HG03520 (cell line): ENCODE measurements around the gene NEK4.
A peak's percentile ranks its signal among the peaks of the same experiment; 100 is the strongest.

Experiments used
- ATAC-seq: cut with Tn5 transposase; IDR thresholded peaks from one replicate; pipeline ENCODE4 v1.9.1; 2021; ENCODE audit warnings: mild to moderate bottlenecking, moderate library complexity; ENCODE audit not compliant: unreplicated experiment

The NEK4 gene

GRCh38 chr3:52770496-52771333 lies at the start of gene NEK4:
NEK4 (minus strand) TSS chr3:52770940; CDS start chr3:52770746, 194 bp downstream.
- ATAC-seq = peak; percentile 90

- ATAC-seq = no peak
Measured at GRCh38 chr3:52819936-52820335, 49.2 kb upstream of the NEK4 start.

- ATAC-seq = no peak
Measured at GRCh38 chr3:52817860-52818259, 47.1 kb upstream of the NEK4 start.

- no peak for ATAC-seq
Measured at GRCh38 chr3:52817221-52817620, 46.5 kb upstream of the NEK4 start.

DNA sequence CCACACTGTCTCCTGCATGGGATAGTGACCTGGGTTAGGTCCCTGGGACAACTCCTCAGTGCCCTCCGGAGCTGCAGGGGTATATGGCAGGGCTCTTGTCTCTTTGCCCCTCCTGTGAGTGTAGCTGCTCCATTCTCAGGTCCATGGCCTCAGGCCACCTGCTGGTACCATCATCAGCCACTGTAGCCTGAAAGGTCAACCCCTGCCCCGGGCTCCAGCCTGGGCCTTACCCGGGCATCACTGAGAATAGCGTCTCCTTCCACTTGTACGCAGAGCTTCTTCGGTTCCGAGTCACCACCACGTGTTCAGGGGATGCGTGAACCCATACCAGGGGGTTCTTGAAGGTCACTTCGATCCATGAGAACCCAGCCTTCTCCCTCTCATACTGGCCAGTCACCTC lies 45.9 kb upstream of the NEK4 start:
- ATAC-seq = no peak

DNA sequence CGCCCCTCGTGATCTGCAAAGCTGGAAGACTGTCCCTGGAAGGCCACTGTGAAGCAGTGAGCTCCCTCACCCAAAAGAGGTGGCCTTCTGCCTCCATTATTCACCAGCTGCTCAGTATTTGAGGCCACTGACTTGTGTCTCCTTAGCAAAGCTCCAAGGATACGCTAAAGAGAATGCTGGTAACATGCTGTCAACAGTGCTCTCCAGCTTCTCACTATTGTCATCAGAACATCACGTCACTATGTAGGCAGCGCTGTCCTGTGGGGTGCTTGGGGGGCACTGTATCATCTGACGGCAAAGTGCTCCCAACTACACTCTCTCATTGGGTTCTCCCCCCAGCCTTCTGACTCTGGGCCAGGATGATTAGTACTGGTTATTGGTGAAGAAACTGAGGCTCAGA lies 45.5 kb upstream of the NEK4 start:
- ATAC-seq = no peak

GRCh38 chr3:52813810-52814209 lies 43.1 kb upstream of the NEK4 start:
- ATAC-seq = no peak

GRCh38 chr3:52811452-52812011 lies 40.8 kb upstream of the NEK4 start:
- ATAC-seq = no peak

GRCh38 chr3:52810923-52811322 lies 40.2 kb upstream of the NEK4 start:
- ATAC-seq = no peak

DNA sequence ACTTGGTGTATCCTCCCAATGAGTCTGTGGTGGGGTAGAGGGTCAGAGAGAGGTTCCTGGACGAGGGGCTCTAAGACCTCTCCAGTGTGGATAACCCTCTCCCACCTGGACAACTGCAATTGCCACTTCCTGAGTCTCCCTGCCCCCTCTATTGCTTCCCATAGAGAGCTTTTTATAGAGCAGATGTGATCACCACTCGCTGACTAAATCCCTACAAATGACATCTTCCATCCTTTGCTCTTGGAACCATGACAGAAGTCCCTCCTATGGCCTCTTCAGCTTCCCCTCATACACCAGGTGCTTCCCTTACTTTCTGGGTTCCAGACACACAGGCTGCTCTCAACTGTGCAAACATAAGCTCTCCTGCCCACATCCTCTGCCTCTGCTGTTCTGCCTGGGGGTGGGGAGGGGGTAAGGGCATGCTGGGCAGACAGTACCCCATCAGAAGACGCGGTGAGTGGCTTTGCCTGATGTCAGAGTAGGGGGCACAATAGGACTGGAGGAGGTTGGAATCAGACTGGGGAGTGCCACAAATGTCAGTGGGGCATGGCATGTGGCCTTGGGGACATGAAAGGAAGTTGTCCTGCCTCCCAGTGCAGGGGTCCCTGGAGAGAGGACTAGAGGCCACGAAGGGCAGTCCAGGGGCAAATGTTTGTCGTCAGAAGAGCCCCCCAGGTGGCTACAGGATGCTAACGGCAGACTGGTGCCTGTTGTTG lies 39.1 kb upstream of the NEK4 start:
- no peak for ATAC-seq

DNA sequence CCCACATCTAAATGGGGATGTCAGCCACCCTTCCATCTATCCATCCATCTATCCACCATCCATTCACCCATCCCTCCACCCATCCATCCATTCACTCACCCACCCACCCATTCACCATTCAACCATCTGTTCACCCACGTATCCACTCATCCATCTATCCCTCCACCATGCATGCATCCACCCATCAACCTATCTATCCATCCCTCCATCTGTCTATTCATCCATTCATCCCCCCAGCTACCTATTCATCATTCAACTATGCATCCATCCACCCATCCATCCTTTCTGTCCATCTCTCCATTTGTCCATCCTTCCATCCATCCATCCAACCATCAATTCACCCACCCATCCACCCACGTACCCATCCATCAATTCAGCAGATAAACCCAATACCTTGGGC lies 38.4 kb upstream of the NEK4 start:
- ATAC-seq = no peak

GRCh38 chr3:52805270-52806039 lies 34.7 kb upstream of the NEK4 start:
- ATAC-seq = no peak

- ATAC-seq = no peak
Measured at GRCh38 chr3:52801839-52802238, 31.1 kb upstream of the NEK4 start.

DNA sequence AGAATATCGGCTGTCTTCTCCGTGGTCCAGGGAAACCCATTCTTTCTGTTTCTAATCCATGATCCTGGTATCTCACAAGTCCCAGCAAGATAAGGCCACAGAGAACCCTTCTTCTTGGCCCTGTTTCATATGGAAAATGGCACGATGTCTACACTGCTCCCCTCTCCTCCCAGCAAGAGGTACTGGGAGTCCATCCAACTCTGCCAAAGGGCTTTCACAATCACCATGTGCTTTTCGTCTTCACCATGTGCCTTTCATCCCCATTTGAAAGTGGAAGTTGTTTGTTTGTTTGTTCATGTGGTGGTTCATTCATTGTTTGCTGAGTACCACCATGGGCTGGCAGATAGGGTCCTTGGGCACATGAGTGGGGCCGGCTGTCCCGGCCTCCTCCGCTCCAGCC lies 29.3 kb upstream of the NEK4 start:
- no peak for ATAC-seq

DNA sequence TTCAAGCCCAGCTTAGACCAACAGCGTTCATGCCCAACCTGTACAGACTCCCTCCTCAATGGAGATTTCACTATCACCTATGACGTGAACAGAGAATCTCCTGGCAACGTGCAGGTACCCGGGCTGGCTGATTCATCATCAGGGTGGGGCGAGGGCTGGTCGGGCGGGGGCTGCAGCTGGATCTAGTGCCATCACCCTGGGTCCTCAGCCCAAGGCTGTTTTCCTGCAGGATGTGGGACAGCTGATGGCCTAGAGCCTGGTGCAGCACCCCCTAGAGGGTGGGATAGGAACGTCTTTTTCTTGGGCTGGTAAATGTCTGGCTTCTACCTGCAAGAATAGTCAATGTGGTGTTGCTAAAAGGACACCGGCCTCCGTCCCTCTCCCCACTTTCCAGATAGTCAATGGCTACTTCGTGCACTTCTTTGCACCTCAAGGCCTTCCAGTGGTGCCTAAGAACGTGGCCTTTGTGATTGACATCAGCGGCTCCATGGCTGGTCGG lies 28.3 kb upstream of the NEK4 start:
- ATAC-seq = no peak

DNA sequence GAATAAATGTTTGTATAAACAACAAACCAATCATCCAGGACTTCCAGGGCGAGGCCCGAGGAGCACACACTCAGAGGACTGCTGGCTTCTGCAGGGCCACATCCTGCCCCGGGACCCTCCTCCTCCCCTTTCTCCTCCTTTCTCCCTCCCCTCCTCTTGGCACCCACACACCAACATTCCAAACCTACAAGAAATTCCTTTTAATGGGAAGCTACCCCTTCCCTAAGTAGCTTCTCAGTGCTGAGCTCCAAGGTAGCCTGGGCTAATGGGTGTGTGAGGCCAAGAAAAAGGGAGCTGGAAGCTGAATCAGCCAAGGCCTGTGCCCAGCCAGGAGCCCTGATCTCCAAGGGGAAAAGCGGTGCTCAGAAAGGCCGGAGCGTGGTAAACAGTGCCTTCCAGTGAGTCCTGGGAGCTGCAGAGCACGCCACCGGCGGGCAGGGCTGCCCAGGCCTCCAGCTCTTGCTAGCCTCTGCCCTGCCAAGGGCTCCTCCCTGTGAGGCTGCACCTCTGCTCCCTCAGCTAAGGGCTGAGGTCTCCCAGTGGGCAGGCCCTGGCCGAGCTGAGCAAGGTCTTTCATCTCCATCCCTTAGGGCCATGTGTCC lies 27.7 kb upstream of the NEK4 start:
- ATAC-seq = no peak

DNA sequence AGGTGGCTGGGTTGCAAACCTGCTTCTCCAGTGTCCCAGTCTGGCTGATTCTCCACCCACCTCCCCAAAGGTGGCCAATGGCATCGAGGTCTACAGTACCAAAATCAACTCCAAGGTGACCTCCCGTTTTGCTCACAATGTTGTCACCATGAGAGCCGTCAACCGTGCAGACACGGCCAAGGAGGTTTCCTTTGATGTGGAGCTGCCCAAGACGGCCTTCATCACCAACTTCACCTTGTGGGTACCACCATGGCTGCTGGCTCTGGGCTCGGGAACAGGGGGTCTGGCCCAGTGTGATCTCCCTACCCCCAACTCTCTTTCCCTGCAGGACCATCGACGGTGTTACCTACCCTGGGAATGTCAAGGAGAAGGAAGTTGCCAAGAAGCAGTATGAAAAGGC lies 25.7 kb upstream of the NEK4 start:
- no peak for ATAC-seq

GRCh38 chr3:52795298-52795900 lies 24.7 kb upstream of the NEK4 start:
- ATAC-seq = no peak

GRCh38 chr3:52794612-52795099 lies 23.9 kb upstream of the NEK4 start, which contains the start of gene ITIH3:
ITIH3 (plus strand) TSS chr3:52794796; CDS start chr3:52794804, 8 bp downstream.
- no peak for ATAC-seq
